Muscle of arm (tissue), 14 donors: ENCODE data around the gene UBB. TPM values are rescaled to one million over a fixed set of nuclear protein-coding genes. Genes with fewer than 3 reads are reported as not detected.
A peak's percentile ranks its signal among the peaks of the same experiment; 100 is the strongest.

Source experiments
- DNase-seq: peaks from one replicate; pipeline ENCODE4 v3.0.0-alpha.2; 2013
- long read RNA-seq, 11 donors: transcript quantifications; one replicate each; lab custom pipeline, GENCODE V29; 2026
- polyA plus RNA-seq, 12 donors: library from polyadenylated mRNA; unstranded; fragments of 120-200 nt; gene quantifications; one replicate each; pipeline ENCODE4 v1.2.1, GENCODE V29; 2013; ENCODE audit not compliant: insufficient read length in 12 of 12

Gene UBB
- 1,000 to 10,000 TPM in 10 of 12 donors, 100 to 1,000 TPM in 1, not detected in 1; 498 to 1,726 (median 1,473) TPM for polyA plus RNA-seq
- long read RNA-seq, donor 1, transcript UBB-201 (2 exons, 1,225 nt), result major isoform, 716 of 733 reads
- long read RNA-seq, donor 1, partial matches to known transcripts, result 9 of 733 reads
- long read RNA-seq, donor 1, other reads (novel, unspliced or antisense), result 0 of 733 reads
- long read RNA-seq, donor 2, transcript UBB-201 (2 exons, 1,225 nt), result major isoform, 855 of 867 reads
- long read RNA-seq, donor 2, partial matches to known transcripts, result 0 of 867 reads
- long read RNA-seq, donor 2, other reads (novel, unspliced or antisense), result 8 of 867 reads
- long read RNA-seq, donor 3, transcript UBB-201 (2 exons, 1,225 nt), result major isoform, 302 of 386 reads
- long read RNA-seq, donor 3, partial matches to known transcripts, result 80 of 386 reads
- long read RNA-seq, donor 3, other reads (novel, unspliced or antisense), result 0 of 386 reads
- long read RNA-seq, donor 4, transcript UBB-201 (2 exons, 1,225 nt), result major isoform, 186 of 188 reads
- long read RNA-seq, donor 4, partial matches to known transcripts, result 0 of 188 reads
- long read RNA-seq, donor 4, other reads (novel, unspliced or antisense), result 0 of 188 reads
- long read RNA-seq, donor 5, transcript UBB-201 (2 exons, 1,225 nt), result major isoform, 776 of 888 reads
- long read RNA-seq, donor 5, partial matches to known transcripts, result 107 of 888 reads
- long read RNA-seq, donor 5, other reads (novel, unspliced or antisense), result 0 of 888 reads
- long read RNA-seq, donor 6, transcript UBB-201 (2 exons, 1,225 nt), result major isoform, 462 of 464 reads
- long read RNA-seq, donor 6, partial matches to known transcripts, result 0 of 464 reads
- long read RNA-seq, donor 6, other reads (novel, unspliced or antisense), result 0 of 464 reads
- long read RNA-seq, donor 7, transcript UBB-201 (2 exons, 1,225 nt), result major isoform, 300 of 303 reads
- long read RNA-seq, donor 7, partial matches to known transcripts, result 0 of 303 reads
- long read RNA-seq, donor 7, other reads (novel, unspliced or antisense), result 0 of 303 reads
- long read RNA-seq, donor 8, transcript UBB-201 (2 exons, 1,225 nt), result major isoform, 675 of 688 reads
- long read RNA-seq, donor 8, partial matches to known transcripts, result 6 of 688 reads
- long read RNA-seq, donor 8, other reads (novel, unspliced or antisense), result 5 of 688 reads
- long read RNA-seq, donor 9, transcript UBB-201 (2 exons, 1,225 nt), result major isoform, 376 of 381 reads
- long read RNA-seq, donor 9, partial matches to known transcripts, result 0 of 381 reads
- long read RNA-seq, donor 9, other reads (novel, unspliced or antisense), result 0 of 381 reads
- long read RNA-seq, donor 10, transcript UBB-201 (2 exons, 1,225 nt), result major isoform, 590 of 599 reads
- long read RNA-seq, donor 10, partial matches to known transcripts, result 7 of 599 reads
- long read RNA-seq, donor 10, other reads (novel, unspliced or antisense), result 0 of 599 reads
- long read RNA-seq, donor 11, transcript UBB-201 (2 exons, 1,225 nt), result major isoform, 952 of 1,110 reads
- long read RNA-seq, donor 11, partial matches to known transcripts, result 151 of 1,110 reads
- long read RNA-seq, donor 11, other reads (novel, unspliced or antisense), result 0 of 1,110 reads

DNA sequence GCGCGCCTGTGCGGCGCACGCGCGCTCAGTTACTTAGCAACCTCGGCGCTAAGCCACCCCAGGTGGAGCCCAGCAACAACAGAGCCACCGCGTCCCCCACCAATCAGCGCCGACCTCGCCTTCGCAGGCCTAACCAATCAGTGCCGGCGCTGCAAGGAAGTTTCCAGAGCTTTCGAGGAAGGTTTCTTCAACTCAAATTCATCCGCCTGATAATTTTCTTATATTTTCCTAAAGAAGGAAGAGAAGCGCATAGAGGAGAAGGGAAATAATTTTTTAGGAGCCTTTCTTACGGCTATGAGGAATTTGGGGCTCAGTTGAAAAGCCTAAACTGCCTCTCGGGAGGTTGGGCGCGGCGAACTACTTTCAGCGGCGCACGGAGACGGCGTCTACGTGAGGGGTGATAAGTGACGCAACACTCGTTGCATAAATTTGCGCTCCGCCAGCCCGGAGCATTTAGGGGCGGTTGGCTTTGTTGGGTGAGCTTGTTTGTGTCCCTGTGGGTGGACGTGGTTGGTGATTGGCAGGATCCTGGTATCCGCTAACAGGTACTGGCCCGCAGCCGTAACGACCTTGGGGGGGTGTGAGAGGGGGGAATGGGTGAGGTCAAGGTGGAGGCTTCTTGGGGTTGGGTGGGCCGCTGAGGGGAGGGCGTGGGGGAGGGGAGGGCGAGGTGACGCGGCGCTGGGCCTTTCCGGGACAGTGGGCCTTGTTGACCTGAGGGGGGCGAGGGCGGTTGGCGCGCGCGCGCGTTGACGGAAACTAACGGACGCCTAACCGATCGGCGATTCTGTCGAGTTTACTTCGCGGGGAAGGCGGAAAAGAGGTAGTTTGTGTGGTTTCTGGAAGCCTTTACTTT lies at the start of gene UBB:
Gene UBB (plus strand): TSS at position 452 of the 856 bp plus-strand sequence. CDS start 817 bp downstream, outside the sequence.
- DNase-seq, result peak; percentile 97

DNA sequence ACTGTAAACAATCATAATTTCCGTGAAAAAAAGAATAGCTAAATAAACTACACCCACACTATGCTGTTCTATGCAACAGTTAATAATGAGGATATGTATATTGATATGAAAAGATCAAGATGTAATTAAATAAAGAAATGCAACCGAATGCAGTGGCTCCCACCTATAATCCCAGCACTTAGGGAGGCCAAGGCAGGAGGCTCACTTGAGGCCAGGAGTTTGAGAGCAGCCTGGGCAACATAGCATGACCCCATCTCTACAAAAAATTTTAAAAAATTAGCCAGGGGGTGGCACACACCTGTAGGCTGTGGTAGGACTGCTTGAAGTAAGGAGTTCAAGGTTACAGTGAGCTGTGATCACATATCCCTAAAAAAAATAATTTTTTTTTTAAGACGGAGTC lies 42.5 kb upstream of the UBB start:
- no peak for DNase-seq

DNA sequence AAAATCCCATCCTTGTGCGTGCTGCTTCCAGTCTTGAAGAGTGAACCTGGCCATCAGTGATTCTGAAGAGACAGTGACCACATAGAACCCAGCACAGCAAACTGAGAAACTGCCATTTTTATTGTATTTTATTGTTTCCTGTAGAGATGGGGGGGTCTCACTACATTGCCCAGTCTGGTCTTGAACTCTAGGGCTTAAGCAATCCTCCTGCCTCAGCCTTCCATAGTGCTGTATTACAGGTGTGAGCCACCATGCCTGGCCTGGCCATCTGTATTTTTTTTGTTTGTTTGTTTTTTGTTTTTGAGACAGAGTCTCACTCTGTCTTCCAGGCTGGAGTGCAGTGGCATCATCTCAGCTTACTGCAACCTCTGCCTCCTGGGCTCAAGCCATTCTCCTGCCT lies 41.5 kb upstream of the UBB start:
- DNase-seq, result no peak

DNA sequence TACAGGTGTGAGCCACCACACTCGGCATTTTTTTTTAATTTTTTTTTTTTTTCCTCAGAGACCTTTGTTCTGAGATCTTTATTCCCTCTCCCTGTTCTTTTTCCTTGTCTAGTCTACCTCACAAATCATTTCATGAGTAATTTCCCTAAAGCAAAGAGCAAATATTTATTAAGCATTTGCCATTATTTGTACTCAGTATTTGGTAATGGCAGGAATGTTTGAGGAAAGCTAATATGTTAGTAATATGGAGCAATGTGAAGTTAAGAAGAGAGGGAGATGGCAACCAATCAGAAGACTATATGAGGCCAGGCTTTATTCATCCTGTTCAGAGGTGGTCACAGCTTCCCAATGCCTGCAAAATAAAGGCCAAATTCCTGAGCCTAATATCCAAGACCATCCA lies 40.9 kb upstream of the UBB start:
- DNase-seq, result no peak

DNA sequence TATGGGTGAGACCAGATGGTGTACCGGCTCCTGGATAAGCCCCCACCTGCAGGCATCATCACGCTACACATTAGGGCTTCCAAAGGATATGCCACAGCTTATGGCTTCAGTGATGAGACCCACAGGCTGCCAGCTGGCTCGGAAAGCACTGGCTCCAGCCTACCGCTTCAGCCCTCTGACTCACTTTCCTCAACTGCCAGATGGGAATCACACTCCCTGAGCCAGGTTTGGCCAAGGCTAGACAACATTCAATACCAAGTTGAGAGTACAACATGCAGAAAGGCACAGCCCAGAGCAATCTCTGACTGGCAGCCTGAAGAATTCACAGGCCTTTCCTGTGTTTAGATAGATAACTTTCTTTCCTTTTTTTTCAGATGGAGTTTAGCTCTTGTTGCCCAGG lies 37.9 kb upstream of the UBB start:
- no peak for DNase-seq

DNA sequence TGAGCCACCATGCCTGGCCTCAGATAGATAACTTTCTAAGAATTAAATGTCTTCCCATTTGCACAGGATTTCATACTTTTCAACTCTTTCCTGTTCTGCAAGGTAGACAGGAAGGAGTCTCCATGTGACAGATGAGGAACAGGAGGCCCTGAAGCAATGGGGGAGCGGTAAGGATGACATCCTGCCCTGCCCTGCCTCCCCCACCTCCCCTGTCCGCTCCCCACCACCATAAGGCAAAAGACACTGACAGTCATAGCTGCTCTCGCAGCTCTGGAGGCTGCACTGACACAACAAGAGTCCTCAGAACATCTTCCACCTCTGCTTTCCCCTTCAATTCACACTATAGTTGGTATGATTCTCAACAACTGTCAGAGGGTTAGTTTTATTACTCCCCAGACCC lies 37.3 kb upstream of the UBB start:
- no peak for DNase-seq

DNA sequence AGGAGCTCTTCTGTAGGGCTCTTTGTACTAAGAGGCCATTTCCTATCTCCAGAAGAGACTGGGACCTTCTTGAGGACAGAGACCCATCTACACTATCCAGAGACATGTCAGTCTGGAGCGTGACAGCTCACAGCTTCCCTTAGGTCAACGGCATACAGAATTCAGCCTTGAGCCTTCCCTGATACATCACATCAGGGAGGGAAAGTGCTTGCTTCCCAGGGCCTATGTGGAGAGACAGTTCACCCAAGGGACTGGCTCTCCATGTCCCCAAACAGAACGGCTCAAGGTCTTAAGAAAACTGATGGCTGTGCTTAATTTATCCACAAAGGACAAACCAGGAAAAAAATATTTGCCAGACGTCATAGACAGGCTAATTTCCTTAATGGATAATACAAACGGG lies 35.3 kb upstream of the UBB start:
- DNase-seq, result no peak

DNA sequence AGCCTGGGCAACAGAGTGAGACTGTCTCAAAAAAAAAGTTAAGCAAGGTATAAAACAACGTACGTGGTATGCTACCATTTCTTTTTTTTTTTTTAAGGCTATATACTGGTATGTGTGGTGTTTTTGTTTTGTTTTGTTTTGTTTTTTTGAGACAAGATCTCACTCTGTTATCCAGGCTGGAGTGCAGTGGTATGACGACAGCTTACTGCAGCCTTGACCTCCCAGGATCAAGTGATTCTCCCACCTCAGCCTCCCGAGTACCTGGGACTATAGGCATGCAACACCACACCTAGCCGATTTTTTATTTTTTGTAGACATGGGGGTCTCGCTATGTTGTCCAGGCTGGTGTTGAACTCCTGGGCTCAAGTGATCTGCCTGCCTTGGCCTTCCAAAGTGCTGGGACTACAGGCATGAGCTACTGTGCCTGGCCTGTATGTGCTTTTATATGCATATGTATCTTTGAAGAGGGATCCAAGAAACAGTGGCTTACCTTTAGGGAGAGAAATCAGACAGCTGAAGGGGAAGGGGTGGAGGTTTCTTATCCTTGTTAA lies 34.1 kb upstream of the UBB start:
- no peak for DNase-seq

DNA sequence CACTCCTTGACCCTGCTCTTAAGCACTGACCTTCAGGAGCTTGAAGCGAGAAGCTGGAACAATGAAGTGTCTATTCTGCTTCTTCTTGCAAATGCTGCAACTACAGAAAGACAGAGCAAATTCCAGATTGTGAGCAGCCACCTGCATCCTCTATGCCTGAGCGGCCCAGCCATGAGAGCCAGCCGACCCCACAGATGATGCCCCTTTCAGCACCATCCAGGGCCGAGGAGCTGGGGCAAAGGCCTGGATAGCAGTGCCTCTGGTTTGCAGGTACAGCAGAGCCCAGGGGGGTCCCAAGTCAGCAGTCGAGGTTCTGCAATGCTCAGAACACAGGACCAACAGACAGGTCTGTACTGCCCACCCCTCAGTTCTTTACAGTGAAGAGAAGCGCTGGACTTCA lies 32.3 kb upstream of the UBB start:
- no peak for DNase-seq

DNA sequence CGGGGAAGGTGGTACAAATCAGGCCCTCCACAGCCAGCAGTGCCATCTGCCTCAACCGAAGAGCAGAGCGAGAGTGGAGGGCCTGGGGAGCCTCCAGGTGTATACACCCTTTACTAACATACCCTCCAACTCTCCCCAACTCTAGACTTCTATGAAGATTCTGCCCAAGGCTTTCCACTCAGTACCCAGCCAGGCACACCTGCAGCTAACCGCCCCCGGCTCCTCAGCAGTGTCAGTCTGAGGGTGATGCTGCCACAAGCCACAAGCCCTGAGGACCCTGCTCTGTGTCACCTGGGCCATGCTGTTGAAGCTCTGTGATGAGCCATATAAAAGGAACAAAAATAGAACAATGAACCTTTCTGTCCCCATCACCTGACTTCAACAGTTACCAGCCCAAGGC lies 31.5 kb upstream of the UBB start:
- DNase-seq, result no peak

DNA sequence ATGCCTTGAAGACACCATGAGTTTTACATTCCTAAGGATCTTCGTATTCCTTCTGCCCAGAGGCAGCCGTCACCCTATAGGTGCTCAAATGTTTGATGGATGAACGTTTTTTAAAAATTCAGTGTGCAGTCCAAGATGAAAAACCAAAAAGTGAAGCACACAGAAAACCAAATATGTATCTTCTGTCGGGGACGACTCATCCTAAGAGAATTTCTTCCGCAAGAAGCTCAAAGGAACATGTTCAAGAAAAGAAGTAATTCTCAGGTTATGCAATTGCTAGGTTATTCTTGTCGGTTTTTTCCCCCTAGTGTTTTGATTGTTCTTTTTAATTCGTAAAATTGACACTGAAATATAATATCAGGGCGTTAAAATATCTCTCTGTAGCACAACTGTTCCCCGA lies 29.1 kb upstream of the UBB start:
- DNase-seq, result no peak

DNA sequence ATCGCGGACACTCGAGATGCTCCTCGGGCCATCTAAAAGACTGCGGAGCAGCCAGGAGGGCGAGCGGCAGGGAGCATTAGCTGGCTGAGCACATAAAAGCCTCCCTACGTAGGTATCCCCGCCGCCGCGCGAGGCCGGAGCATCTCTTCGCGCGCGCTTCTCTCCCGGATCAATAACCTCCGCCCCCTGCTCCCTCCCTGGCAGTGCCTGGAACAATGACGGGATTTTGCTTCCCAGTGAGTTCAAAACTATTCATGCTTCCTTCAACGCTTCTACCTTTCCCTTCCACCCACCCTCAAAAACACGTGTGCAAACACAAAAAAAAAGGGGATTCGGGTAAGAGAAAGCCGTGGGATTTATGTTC lies 28.6 kb upstream of the UBB start:
- DNase-seq, result no peak

DNA sequence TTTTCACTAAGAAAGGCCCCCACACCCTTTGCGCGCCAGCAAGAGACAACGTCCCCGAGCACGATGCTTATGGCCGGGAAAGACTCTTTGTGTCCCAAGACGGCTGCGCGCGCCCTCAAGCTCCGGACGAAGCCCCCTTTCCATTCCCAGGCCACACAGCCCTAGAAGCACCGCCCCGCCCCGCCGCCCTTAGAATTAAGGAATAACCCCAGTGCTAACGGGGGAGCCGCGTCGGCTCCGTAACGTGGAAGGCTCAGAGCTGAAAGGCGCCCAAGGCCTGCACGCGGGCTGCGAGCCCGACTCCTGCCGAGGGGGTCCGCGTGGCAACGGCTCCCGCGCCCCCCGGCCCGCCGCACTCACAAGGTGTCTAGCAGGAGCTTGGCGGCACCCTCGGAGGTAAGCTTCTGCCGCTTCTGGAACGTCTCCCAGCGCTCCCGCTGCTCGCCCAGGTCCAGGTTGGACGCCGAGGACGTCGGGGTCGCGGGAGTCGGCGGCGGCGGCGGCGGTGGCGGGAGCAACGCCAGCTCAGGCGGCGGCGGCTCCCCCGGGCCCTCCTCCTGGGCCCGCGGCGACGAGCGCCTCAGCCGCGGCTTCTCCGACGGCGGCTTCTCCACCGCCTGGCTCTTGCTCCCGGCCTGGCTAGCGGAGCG lies 28.1 kb upstream of the UBB start:
- DNase-seq, result peak; percentile 28

DNA sequence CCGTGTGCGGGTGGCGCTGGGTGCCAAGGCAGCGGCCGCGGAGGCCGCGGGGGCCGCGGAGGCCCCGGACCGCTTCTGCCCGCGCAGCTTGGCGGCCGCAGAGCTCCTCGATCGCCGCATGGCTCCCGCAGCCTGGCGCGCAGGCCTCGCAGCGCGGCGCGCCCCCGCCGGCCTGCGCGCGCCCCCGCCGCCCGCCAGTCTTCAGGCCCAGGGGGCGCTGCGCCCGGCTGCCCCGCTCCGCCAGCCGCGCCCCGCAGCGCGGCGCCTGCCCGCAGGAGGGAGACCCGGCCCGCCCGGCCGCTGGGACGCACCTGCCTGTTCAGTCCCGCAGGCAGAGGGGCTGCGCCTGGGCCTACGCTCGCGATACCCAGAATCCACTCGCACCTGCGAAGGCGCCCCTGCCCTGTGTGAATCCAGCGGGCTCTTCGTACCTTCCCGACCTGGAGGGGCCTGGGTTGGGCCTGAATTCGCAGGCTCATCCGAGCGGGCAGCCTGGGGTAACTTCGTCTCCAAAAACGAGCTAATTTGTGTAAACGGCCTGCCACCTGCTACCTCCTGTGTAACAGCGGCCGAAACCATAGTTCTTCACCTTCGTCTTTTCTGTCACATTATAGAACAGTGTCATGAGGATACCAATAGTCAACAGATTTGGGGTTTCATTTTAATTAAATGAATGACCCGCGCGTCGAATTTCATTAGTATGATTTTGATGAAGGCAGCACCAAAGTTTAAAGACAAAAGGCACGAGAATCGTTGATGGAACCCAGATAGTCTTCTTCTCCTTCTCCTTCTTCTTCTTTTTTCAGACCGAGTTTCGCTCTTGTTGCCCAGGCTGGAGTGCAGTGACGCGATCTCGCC lies 27.3 kb upstream of the UBB start, which contains the start of gene CENPV:
Gene CENPV (minus strand): TSS at position 153 of the 858 bp plus-strand sequence. CDS start 33 bp downstream, at position 120.
- DNase-seq, result peak; percentile 13

DNA sequence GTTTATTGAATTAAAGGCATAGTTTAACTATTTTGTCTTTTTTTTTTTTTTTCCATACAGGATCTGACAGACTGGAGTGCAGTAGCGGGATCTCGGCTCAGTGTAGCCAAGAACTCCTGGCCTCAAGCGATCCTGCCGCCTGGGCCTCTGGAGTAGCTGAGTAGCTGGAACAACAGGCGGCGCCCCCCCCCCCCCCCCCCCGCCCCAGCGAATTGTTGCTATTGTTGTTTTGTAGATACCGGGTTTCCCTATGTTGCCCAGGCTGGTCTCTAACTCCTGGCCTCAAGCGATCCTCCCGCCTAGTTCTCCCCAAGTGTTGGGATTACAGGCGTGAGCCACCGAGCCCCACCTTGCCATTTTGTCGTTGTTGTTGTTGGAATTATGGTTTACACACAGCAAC lies 26.3 kb upstream of the UBB start:
- no peak for DNase-seq

DNA sequence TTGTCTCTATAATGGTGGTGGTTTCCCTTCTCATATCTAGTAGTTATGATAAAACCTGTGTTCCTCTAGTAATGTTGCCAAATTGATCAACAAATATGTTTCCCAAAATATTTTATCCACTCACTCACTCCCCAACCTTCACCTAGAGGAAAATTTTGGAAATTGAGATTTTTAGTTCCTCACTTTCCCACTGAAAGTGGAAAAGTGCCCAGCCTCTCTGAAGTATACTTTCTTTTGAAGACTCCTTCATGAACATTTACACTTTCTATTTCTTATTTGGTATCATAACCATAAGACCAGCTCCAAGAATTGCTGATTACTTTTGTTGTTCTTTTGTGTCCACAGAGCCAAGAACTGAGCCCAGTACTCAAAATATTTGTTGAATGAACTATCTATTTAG lies 22.5 kb upstream of the UBB start:
- no peak for DNase-seq

DNA sequence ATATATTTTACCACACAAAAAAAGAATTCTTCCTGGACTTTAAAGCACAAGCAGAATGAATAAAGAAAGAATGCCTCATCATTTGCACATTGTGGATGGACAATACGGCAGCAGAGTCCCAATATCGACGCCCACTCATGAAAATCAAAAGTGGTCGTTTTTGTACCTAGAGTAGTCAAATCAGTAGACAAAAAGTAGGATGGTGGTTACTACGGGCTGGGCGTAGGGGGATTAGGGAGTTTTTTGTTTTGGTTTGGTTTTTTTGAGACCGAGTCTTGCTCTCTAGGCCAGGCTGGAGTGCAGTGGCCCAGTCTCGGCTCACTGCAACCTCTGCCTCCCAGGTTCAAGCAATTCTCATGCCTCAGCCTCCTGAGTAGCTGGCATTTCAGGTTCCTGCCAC lies 19.0 kb upstream of the UBB start:
- DNase-seq, result no peak

DNA sequence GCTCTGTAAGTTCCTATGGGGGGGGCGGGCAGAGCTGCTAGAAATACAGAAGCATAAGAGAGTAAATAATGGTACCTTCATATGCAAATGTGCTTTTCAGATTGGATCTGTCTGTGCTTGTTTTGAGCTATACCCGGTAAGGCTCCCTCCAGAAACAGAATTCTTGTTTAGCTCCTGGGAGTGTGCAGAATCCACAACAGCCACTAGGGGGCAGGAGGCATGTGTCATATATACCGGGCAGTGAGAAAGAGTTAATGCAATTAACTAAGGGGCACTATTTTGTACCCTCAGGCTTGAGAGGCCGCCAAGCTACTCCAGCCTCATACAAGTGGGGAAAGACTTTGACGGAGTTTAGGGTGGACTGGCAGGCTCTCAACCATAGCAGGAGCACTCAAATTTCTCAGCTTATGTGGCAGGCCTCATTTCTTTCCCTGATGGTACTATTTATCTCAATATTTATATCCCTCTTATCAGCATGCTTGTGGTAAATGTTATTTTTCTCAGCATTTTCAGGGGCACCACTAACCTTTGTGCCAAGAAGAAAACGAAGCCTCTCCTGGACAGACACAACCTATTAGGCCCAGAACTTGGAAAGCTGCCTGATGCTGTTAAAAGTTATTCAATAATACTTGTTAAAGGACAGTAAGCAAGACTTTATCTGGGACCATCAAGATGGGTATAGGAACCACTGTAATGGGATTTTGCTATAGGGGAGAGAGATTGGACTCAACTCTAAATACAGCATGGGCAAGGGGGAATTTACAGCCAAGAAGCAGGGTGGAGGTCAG lies 16.9 kb upstream of the UBB start:
- DNase-seq, result peak; percentile 59
